ENCODE results near the gene OR10J1.
"Not testable (repeated sequence)": the region's sequence is repeated elsewhere in the genome, so short reads cannot be mapped to it uniquely, and the experiment has no call there.

Gene OR10J1, protein sequence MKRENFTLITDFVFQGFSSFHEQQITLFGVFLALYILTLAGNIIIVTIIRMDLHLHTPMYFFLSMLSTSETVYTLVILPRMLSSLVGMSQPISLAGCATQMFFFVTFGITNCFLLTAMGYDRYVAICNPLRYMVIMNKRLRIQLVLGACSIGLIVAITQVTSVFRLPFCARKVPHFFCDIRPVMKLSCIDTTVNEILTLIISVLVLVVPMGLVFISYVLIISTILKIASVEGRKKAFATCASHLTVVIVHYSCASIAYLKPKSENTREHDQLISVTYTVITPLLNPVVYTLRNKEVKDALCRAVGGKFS

GRCh38 chr1:159439422-159439821, at the start of gene OR10J1:
TSS of gene OR10J1 (plus strand) at chr1:159439722. CDS start at chr1:159439792, 70 bp downstream.
- no peak for DNase-seq (ENCODE audit: low read depth in 1 of 2, low spot score in 1 of 2)

DNA sequence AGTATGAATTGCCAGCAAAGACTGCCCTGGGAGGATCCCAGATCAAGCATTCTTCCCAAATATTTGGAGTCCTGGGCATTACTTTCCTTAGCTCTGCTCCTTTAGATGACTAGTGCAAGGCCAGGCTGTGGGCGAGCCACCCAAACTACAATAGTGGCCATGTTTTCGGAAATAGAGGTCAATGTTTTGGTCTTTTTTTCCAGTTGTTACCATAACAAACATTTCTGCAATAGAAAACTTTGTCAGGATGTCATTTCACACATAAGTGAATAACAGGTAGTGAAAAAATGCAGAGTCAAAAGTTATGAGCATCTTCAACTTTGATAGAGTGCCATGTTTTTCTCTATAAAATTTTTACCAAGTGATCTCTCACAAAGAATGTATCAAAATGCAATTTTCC, 32.7 kb upstream of the OR10J1 start:
- no peak for DNase-seq (ENCODE audit: low read depth in 1 of 2, low spot score in 1 of 2)

DNA sequence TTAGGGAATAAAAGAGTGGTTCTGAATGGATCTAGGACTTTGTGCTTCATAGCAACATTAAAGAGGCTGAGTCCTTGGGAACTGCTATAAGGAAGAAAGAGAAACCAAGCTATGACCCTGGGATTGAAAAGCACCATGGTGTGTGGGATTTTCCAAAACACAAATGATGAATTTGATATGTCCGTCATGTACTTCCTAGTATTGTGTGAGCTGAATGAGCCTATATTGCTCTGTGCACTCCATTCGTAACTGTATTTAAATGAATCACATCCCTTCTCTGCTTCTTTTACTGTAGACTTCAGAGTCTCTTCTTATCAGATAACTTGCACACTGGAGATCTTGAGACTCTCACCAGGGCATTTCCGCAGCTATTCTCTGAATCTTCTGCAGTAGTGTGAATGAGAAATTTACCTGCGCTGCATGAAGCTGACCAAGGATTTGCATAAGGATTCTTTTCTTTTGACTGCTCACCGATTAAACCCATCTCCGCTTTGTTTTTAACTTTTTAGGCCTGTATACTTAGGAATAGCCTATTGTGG, 30.6 kb upstream of the OR10J1 start:
- DNase-seq (ENCODE audit: low read depth in 1 of 2, low spot score in 1 of 2) = no peak

- DNase-seq (ENCODE audit: low read depth in 1 of 2, low spot score in 1 of 2) = no peak
These were observed 17.7 kb upstream of the OR10J1 start for GRCh38 chr1:159421821-159422220.

- no peak for DNase-seq (ENCODE audit: low read depth in 1 of 2, low spot score in 1 of 2)
These were observed 11.0 kb upstream of the OR10J1 start for GRCh38 chr1:159428536-159428935.

GRCh38 chr1:159429074-159429861, 10.3 kb upstream of the OR10J1 start:
- no peak for DNase-seq (ENCODE audit: low read depth in 1 of 2, low spot score in 1 of 2)

- DNase-seq (ENCODE audit: low read depth in 1 of 2, low spot score in 1 of 2) = no peak
These were observed 8.5 kb upstream of the OR10J1 start for GRCh38 chr1:159430985-159431384.

GRCh38 chr1:159431904-159432303, 7.6 kb upstream of the OR10J1 start, which contains the start of gene OR10J4:
TSS of gene OR10J4 (plus strand) at chr1:159432204.
- no peak for DNase-seq (ENCODE audit: low read depth in 1 of 2, low spot score in 1 of 2)

DNA sequence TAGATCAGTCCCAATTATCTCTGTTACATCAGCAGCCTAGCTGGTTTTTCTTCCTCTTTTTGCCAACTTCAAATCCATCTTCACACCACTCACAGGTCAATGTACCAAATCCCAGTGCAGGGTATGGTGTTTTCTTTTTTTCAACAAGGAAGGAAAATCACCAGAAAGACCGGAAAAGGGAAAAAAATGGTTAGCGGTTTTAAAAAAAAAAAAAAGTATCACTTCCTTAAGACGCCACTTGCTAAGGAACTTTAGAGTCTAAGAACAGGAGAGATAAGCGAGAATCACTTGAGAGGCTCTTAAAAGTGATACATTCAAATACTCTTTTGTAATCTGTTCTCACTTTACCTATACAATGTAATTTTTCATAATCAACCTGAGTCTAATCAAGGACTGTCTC, 3.1 kb upstream of the OR10J1 start:
- DNase-seq (ENCODE audit: low read depth in 1 of 2, low spot score in 1 of 2) = no peak

DNA sequence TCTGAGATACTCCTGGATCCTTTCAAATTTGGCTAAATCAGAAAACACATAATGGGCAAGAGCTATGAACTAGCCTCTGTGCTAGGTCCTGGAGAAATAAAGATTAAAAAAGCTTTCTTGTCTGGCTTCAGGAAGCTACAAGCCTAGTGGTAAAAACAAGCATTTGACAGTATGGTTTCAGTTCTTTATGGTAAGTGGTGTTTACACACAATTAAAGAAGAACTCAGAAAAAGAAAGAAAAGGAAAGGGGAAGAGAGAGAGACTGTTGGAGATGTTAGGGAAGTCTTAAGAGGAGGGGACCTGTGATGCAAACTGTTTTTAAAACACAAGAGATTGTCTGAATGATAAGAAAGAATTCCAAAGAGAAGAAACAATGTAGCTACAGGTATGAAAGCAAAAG, 1.8 kb downstream of the OR10J1 start:
- no peak for DNase-seq (ENCODE audit: low read depth in 1 of 2, low spot score in 1 of 2)

DNA sequence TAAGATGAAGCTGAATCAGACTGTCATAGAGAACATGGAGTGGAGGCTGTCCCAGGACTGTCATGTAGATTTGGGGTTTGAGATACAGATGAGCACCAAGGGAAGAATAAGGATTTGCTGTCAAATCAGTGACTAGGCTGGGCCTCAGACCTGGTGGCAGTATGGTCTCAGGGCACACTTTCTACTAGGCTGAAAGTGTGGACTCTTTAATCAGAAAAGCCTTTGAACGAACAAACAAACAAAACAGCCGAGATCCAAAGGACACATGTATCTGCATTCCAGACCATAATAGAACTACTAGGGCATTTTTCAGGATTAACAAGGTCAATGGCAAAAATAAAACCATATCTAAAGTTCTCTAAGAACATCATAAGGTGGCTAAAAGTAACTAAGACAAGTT, 2.9 kb downstream of the OR10J1 start:
- DNase-seq (ENCODE audit: low read depth in 1 of 2, low spot score in 1 of 2) = no peak

DNA sequence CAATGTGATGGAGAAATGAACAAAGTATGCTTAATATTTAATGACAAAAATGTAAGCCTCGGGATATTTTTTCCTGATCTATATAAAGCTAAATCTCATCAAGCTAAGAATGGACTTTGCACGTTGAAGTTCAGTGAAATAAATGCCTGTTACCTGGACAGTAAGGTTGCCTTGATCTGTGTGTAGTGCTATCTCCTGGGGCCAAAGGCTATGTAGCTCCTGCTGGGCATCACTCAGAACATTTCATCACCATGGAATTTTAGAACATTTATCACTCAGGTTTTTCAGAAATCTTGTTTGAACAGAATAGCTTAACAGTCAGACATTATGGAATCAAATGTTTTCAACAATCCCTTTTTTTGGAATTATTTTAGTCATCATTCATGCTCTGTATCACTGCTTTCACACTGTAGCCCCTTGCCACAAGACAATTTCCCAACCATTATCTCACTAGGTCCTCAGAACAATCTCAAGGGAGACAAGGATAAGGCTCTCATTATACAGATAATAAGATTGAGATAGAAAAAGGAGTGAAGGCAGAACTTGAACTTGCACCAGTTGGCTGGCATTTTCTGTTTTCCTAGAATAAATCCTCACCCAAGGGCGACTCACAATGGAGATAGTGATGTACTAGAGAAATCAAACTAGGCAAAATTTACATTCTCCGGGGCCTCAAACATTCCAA, 3.7 kb downstream of the OR10J1 start:
- no peak for DNase-seq (ENCODE audit: low read depth in 1 of 2, low spot score in 1 of 2)

GRCh38 chr1:159444511-159444910, 5.0 kb downstream of the OR10J1 start:
- DNase-seq (ENCODE audit: low read depth in 1 of 2, low spot score in 1 of 2) = no peak

GRCh38 chr1:159448181-159448580, 8.7 kb downstream of the OR10J1 start:
- no peak for DNase-seq (ENCODE audit: low read depth in 1 of 2, low spot score in 1 of 2)

- not testable (repeated sequence) for DNase-seq (ENCODE audit: low read depth in 1 of 2, low spot score in 1 of 2)
These were observed 10.1 kb downstream of the OR10J1 start for GRCh38 chr1:159449605-159450004.

DNA sequence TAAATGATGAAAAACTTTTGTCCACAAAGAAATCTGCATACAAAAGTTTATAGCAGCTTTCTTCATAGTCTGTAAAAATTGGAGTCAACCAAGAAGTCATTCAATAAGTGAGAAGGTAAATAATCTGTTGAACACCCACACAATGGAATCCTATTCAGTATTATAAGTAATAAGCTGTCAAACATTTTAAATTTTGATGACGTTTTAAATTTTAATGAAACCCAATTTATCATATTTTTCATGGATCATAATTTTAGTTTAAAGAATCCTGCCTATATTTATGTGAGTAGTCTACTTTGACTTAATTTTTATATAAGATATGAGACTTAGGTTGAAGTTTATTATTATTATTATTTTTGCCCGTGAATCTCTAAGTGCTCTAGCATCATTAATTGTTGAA, 20.0 kb downstream of the OR10J1 start:
- DNase-seq (ENCODE audit: low read depth in 1 of 2, low spot score in 1 of 2) = no peak

GRCh38 chr1:159465191-159465603, 25.7 kb downstream of the OR10J1 start:
- no peak for DNase-seq (ENCODE audit: low read depth in 1 of 2, low spot score in 1 of 2)

GRCh38 chr1:159468321-159468720, 28.8 kb downstream of the OR10J1 start:
- DNase-seq (ENCODE audit: low read depth in 1 of 2, low spot score in 1 of 2) = no peak

DNA sequence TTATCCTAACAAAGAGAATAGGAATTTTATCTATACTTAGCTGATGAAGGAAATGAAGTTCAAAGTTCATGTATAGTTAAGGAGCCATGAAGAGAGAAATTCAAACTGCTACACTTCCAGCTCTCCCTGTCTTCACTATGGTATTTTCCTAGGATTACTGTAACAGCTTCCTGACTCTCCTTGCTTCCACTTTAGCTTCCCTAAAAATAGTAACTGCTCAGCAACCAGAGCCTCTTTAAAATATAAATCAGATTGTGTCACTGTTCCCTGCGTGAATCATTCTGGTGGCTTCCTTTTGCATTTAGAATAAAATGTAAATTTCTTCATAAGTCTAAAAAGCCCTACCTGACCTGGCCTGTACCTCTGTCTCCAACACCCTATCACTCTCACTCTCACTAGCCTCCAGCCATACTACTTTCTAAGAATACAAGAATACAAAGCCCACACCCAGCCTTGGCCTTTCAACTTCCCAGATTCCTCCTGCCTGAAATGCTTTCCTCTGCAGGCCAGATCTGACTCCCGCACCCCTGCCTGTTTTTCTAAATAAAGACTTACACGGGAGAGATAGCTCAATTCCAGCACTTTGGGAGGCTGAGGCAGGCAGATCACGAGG, 30.5 kb downstream of the OR10J1 start:
- DNase-seq (ENCODE audit: low read depth in 1 of 2, low spot score in 1 of 2) = no peak

DNA sequence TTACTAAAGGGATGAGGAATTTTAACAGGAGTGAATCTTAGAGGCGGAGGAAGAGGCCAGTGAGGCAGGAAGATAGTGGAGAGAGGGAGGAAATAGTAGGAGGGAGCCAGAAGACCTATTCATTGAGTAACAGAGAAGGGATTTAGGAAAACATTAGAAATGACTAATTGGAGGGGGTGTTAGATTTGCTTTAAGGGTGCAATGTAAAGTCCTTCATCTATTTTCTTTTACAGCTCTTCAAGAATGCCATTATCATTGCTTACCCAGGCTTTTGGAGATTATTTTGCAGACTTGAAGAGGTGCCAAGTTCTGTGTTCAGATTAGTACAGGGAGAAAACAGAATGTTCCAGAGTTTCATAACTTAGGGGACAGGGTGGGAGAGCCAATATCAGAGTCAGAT, 33.8 kb downstream of the OR10J1 start:
- DNase-seq (ENCODE audit: low read depth in 1 of 2, low spot score in 1 of 2) = no peak

GRCh38 chr1:159474926-159475325, 35.4 kb downstream of the OR10J1 start:
- no peak for DNase-seq (ENCODE audit: low read depth in 1 of 2, low spot score in 1 of 2)
